ENCODE data around the gene CCDC134.
A peak's percentile ranks its signal among the peaks of the same experiment; 100 is the strongest.

CCDC134 gene

GRCh38 chr22:41845380-41846267 lies 45.1 kb downstream of the CCDC134 start:
- TF ChIP-seq CTCF (IDR thresholded peaks at IDR 0.05; ENCODE audit: low read depth, low read length) = no peak
- DNase-seq (ENCODE audit: extremely low read depth, low read depth) = no peak

- no peak for TF ChIP-seq CTCF (IDR thresholded peaks at IDR 0.05; ENCODE audit: low read depth, low read length)
- no peak for DNase-seq (ENCODE audit: extremely low read depth, low read depth)
Measured at GRCh38 chr22:41846268-41846987, 45.9 kb downstream of the CCDC134 start.

- no peak for TF ChIP-seq CTCF (IDR thresholded peaks at IDR 0.05; ENCODE audit: low read depth, low read length)
- DNase-seq (ENCODE audit: extremely low read depth, low read depth) = no peak
Measured at GRCh38 chr22:41847300-41847699, 46.8 kb downstream of the CCDC134 start.

- no peak for DNase-seq (ENCODE audit: extremely low read depth, low read depth)
- no peak for TF ChIP-seq CTCF (IDR thresholded peaks at IDR 0.05; ENCODE audit: low read depth, low read length)
Measured at GRCh38 chr22:41848468-41848867, 48.0 kb downstream of the CCDC134 start.

- TF ChIP-seq CTCF (IDR thresholded peaks at IDR 0.05; ENCODE audit: low read depth, low read length) = no peak
- no peak for DNase-seq (ENCODE audit: extremely low read depth, low read depth)
Measured at GRCh38 chr22:41856469-41856868, 56.0 kb downstream of the CCDC134 start.

GRCh38 chr22:41857155-41857859 lies 56.8 kb downstream of the CCDC134 start:
- DNase-seq (ENCODE audit: extremely low read depth, low read depth) = no peak

More at GRCh38 chr22:41857155-41857859, 56.8 kb downstream of the CCDC134 start:
- peak; percentile 46 for TF ChIP-seq CTCF (IDR thresholded peaks at IDR 0.05; ENCODE audit: low read depth, low read length)

Measured in AG09319 (cell line).